ENCODE measurements around the gene CLIP2. TPM values are rescaled to one million over a fixed set of nuclear protein-coding genes. Genes with fewer than 3 reads are reported as not detected.

The CLIP2 gene
- total RNA-seq, 1 experiment from 2014 or later, result 14.2 TPM

GRCh38 chr7:74284781-74285259 is 4.4 kb upstream of the CLIP2 start:
- no peaks in the 10 kb centered on the region for H3K9me3 Mint-ChIP-seq (ENCODE audit: unreplicated experiment)

GRCh38 chr7:74286131-74286530 is 3.1 kb upstream of the CLIP2 start:
- Mint-ChIP-seq H3K4me3 (ENCODE audit: unreplicated experiment) (no peak overlapping the region), H3K27ac (ENCODE audit: low read depth, unreplicated experiment) (no peak overlapping the region), H3K36me3 (ENCODE audit: insufficient read depth, unreplicated experiment) (no peaks in the 10 kb centered on the region), H3K4me1 (ENCODE audit: insufficient read depth, unreplicated experiment) (peaks cover 15% of the 10 kb centered on the region), H3K9me3 (ENCODE audit: unreplicated experiment) (no peaks in the 10 kb centered on the region), H3K27me3 (ENCODE audit: insufficient read depth, unreplicated experiment) (no peaks in the 10 kb centered on the region)
- DNase-seq (ENCODE audit: unreplicated experiment), result no peak
- CTCF ChIA-PET, result interaction anchor here (0.6 to 5.1 kb wide), 2 partner anchors 115 to 358 kb away, joined by 4 to 27 read pairs; no protein-coding TSS in a partner anchor
- BruUV-seq (replicated peaks), result no TSS peak
- intact Hi-C loops (cut with micrococcal nuclease), result no loop called here
- TF ChIP-seq, protein P1, sequence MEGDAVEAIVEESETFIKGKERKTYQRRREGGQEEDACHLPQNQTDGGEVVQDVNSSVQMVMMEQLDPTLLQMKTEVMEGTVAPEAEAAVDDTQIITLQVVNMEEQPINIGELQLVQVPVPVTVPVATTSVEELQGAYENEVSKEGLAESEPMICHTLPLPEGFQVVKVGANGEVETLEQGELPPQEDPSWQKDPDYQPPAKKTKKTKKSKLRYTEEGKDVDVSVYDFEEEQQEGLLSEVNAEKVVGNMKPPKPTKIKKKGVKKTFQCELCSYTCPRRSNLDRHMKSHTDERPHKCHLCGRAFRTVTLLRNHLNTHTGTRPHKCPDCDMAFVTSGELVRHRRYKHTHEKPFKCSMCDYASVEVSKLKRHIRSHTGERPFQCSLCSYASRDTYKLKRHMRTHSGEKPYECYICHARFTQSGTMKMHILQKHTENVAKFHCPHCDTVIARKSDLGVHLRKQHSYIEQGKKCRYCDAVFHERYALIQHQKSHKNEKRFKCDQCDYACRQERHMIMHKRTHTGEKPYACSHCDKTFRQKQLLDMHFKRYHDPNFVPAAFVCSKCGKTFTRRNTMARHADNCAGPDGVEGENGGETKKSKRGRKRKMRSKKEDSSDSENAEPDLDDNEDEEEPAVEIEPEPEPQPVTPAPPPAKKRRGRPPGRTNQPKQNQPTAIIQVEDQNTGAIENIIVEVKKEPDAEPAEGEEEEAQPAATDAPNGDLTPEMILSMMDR (IDR thresholded peaks at IDR 0.05; ENCODE audit: unreplicated experiment), result no peak
- POLR2A ChIA-PET, result no interaction called here

More at GRCh38 chr7:74284781-74285259, 4.4 kb upstream of the CLIP2 start:
- TF ChIP-seq, protein P1 (IDR thresholded peaks at IDR 0.05; ENCODE audit: unreplicated experiment), result no peak
- ChIA-PET POLR2A (interaction anchor here (1.2 kb wide), 1 partner anchor 15 kb away, joined by 3 read pairs; no protein-coding TSS in a partner anchor), CTCF (interaction anchor here (1.4 kb wide), 2 partner anchors 10 to 79 kb away, joined by 3 to 7 read pairs; no protein-coding TSS in a partner anchor)
- intact Hi-C loops (cut with micrococcal nuclease), result no loop called here
- Mint-ChIP-seq H3K4me3 (ENCODE audit: unreplicated experiment) (no peak overlapping the region), H3K27ac (ENCODE audit: low read depth, unreplicated experiment) (no peak overlapping the region), H3K4me1 (ENCODE audit: insufficient read depth, unreplicated experiment) (peaks cover 13% of the 10 kb centered on the region), H3K36me3 (ENCODE audit: insufficient read depth, unreplicated experiment) (no peaks in the 10 kb centered on the region), H3K27me3 (ENCODE audit: insufficient read depth, unreplicated experiment) (no peaks in the 10 kb centered on the region)
- BruUV-seq (replicated peaks), result no TSS peak
- no peak for DNase-seq (ENCODE audit: unreplicated experiment)

DNA sequence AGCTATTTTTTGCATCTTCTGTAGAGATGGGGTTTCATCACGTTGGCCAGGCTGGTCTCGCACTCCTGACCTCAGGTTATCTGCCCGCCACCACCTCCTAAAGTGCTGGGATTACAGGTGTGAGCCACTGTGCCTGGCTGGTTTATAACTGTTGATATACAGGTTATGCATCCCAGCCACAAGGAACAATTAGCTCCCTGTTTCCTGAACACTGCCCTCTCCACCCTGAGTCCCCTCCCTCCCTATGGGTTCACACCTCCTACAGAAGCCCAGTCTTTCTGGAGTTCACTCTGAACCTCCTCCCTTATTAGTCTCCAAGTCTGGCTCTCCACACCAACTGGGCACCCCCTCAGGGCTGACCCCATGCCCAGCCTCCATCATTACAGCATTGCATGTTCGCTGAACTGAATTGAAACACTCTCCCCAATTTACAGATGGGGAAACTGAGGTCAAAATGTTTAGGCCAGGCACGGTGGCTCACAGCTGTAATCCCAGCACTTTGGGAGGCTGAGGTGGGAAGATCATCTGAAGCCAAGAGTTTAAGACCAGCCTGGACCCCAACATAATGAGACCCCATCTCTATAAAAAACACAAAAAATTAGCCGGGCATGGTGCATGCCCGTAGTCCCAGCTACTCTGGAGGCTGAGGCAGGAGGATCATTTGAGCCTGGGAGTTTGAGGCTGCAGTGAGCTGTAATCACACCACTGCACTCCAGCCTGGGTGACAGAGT is 1.7 kb upstream of the CLIP2 start:
- no peak overlapping the region for H3K27ac Mint-ChIP-seq (ENCODE audit: low read depth, unreplicated experiment)

More for the DNA sequence above, 1.7 kb upstream of the CLIP2 start:
- Mint-ChIP-seq H3K9me3 (ENCODE audit: unreplicated experiment) (no peaks in the 10 kb centered on the region), H3K4me3 (ENCODE audit: unreplicated experiment) (no peak overlapping the region), H3K36me3 (ENCODE audit: insufficient read depth, unreplicated experiment) (peaks cover 7% of the 10 kb centered on the region), H3K4me1 (ENCODE audit: insufficient read depth, unreplicated experiment) (peaks cover 15% of the 10 kb centered on the region), H3K27me3 (ENCODE audit: insufficient read depth, unreplicated experiment) (no peaks in the 10 kb centered on the region)
- POLR2A ChIA-PET, result interaction anchor here (0.6 to 2.8 kb wide), 3 partner anchors 8 to 105 kb away, joined by 4 to 29 read pairs (median 11); no protein-coding TSS in a partner anchor
- intact Hi-C loops (cut with micrococcal nuclease), result loop anchor here (2.0 kb wide), 1 partner anchor 107 kb away; no protein-coding TSS in a partner anchor
- BruUV-seq (replicated peaks), result no TSS peak
- TF ChIP-seq, protein P1 (IDR thresholded peaks at IDR 0.05; ENCODE audit: unreplicated experiment), result no peak
- CTCF ChIA-PET, result interaction anchor here (0.5 to 5.1 kb wide), 6 partner anchors 9 to 114 kb away, joined by 3 to 27 read pairs (median 3); no protein-coding TSS in a partner anchor
- no peak for DNase-seq (ENCODE audit: unreplicated experiment)

Measured in MCF 10A (cell line).